Measurements from ENCODE around the gene PTPN4. TPM values are rescaled to one million over a fixed set of nuclear protein-coding genes. Genes with fewer than 3 reads are reported as not detected.

The PTPN4 gene
- total RNA-seq, 4 donors from 2014 or later: 9.6 to 30.1 (median 18.4) TPM

- no peak for DNase-seq
- no peak overlapping the region for H3K4me3 ChIP-seq
- H3K4me1 ChIP-seq: no peaks in the 10 kb centered on the region
- intact Hi-C loops (cut with DNase I): no loop called here
- no peaks in the 10 kb centered on the region for H3K27me3 ChIP-seq
- H3K27ac ChIP-seq: no peak overlapping the region
- TF ChIP-seq, protein P1, sequence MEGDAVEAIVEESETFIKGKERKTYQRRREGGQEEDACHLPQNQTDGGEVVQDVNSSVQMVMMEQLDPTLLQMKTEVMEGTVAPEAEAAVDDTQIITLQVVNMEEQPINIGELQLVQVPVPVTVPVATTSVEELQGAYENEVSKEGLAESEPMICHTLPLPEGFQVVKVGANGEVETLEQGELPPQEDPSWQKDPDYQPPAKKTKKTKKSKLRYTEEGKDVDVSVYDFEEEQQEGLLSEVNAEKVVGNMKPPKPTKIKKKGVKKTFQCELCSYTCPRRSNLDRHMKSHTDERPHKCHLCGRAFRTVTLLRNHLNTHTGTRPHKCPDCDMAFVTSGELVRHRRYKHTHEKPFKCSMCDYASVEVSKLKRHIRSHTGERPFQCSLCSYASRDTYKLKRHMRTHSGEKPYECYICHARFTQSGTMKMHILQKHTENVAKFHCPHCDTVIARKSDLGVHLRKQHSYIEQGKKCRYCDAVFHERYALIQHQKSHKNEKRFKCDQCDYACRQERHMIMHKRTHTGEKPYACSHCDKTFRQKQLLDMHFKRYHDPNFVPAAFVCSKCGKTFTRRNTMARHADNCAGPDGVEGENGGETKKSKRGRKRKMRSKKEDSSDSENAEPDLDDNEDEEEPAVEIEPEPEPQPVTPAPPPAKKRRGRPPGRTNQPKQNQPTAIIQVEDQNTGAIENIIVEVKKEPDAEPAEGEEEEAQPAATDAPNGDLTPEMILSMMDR (IDR thresholded peaks at IDR 0.05): no peak
- TF ChIP-seq POLR2A (IDR thresholded peaks at IDR 0.05): no peak
- no peaks in the 10 kb centered on the region for H3K9me3 ChIP-seq
- peaks cover 0 to 9% (median 0%) of the 10 kb centered on the region in 3 donors for H3K36me3 ChIP-seq
Measured at GRCh38 chr2:119879502-119879901, 119.8 kb downstream of the PTPN4 start.

DNA sequence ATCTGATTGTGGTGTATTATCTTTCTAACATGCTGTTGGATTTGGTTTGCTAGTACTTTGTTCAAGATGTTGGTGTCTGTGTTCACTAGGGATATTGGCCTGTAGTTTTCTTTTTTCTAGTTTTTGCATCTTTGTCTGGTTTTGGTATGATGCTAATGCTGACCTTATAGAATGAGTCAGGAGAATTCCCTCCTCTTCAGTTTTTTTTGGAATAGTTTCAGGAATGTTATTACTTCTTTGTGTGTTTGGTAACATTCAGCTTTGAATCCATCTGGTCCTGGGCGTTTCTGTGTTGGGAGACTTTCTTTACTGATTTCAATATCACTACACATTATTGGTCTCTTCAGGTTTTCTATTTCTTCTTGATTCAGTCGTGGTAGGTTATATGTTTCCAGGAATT, 129.0 kb downstream of the PTPN4 start:
- H3K9me3 ChIP-seq: peaks cover 0 to 14% (median 7%) of the 10 kb centered on the region in 3 donors
- no peaks in the 10 kb centered on the region for H3K27me3 ChIP-seq
- no peaks in the 10 kb centered on the region for H3K4me1 ChIP-seq
- intact Hi-C loops (cut with DNase I): no loop called here
- H3K36me3 ChIP-seq: peaks cover 0 to 47% (median 0%) of the 10 kb centered on the region in 3 donors
- H3K4me3 ChIP-seq: no peak overlapping the region
- H3K27ac ChIP-seq: no peak overlapping the region
- TF ChIP-seq, protein P1 (IDR thresholded peaks at IDR 0.05): no peak
- no peak for TF ChIP-seq POLR2A (IDR thresholded peaks at IDR 0.05)
- no peak for DNase-seq
- 91 to 96% methylated on average over 2 of the region's 2 CpGs for WGBS, 2 donors

GRCh38 chr2:119897736-119898395, 138.1 kb downstream of the PTPN4 start:
- intact Hi-C loops (cut with DNase I): no loop called here
- no peak overlapping the region for H3K4me3 ChIP-seq
- no peaks in the 10 kb centered on the region for H3K9me3 ChIP-seq
- no peaks in the 10 kb centered on the region for H3K27me3 ChIP-seq
- no peak for DNase-seq
- 82 to 88% methylated on average over 5 of the region's 5 CpGs for WGBS, 2 donors
- no peaks in the 10 kb centered on the region for H3K4me1 ChIP-seq
- peaks cover 0 to 57% (median 0%) of the 10 kb centered on the region in 3 donors for H3K36me3 ChIP-seq
- TF ChIP-seq, protein P1 (IDR thresholded peaks at IDR 0.05): no peak
- no peak for TF ChIP-seq POLR2A (IDR thresholded peaks at IDR 0.05)
- H3K27ac ChIP-seq: no peak overlapping the region

- Histone ChIP-seq H3K27me3 (no peaks in the 10 kb centered on the region), H3K27ac (no peak overlapping the region), H3K4me3 (no peak overlapping the region), H3K4me1 (no peaks in the 10 kb centered on the region), H3K9me3 (peaks cover 0 to 6% (median 0%) of the 10 kb centered on the region in 3 donors), H3K36me3 (peaks cover 0 to 46% (median 0%) of the 10 kb centered on the region in 3 donors)
- no peak for TF ChIP-seq POLR2A (IDR thresholded peaks at IDR 0.05)
- TF ChIP-seq, protein P1 (IDR thresholded peaks at IDR 0.05): no peak
- intact Hi-C loops (cut with DNase I): no loop called here
- DNase-seq: no peak
- WGBS, 2 donors: 100% methylated on average over 2 of the region's 2 CpGs
Measured at GRCh38 chr2:119901013-119901412, 141.3 kb downstream of the PTPN4 start.

- 88 to 89% methylated on average over 2 of the region's 2 CpGs for WGBS, 2 donors
- Histone ChIP-seq H3K9me3 (no peaks in the 10 kb centered on the region), H3K4me1 (no peaks in the 10 kb centered on the region), H3K27ac (no peak overlapping the region), H3K36me3 (no peaks in the 10 kb centered on the region), H3K4me3 (no peak overlapping the region), H3K27me3 (no peaks in the 10 kb centered on the region)
- TF ChIP-seq, protein P1 (IDR thresholded peaks at IDR 0.05): no peak
- no peak for TF ChIP-seq POLR2A (IDR thresholded peaks at IDR 0.05)
- DNase-seq: no peak
- intact Hi-C loops (cut with DNase I): no loop called here
Measured at GRCh38 chr2:119910566-119910965, 150.8 kb downstream of the PTPN4 start.

Measured in esophagus squamous epithelium (tissue), 5 donors.